ENCODE measurements around the gene ITK.
A peak's percentile ranks its signal among the peaks of the same experiment; 100 is the strongest.

The ITK gene

GRCh38 chr5:157248821-157249470 lies 68.3 kb downstream of the ITK start:
- DNase-seq: no peak

- peak in 1 of 2 experiments; percentile 57 for DNase-seq
Observed at GRCh38 chr5:157252711-157253465, 72.2 kb downstream of the ITK start.

DNA sequence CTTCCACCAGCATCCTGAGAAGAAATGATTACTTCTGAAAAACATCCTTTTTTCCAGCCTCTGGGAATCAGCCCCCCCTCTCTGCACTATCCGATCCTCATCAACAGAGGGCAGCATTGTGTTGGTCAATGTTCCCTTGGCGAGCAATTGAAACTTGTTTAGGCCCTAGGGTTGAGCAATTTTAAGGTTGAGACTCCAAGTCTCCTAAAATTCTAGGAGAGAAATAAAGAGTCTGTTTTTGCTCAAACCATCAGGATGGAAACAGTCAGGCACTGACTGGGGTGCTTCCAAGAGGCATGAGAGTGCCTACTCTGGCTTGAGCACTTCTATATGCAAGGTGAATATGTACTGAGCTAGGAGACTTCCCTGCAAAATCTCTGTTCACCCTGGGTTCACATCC lies 72.9 kb downstream of the ITK start:
- no peak for DNase-seq

DNA sequence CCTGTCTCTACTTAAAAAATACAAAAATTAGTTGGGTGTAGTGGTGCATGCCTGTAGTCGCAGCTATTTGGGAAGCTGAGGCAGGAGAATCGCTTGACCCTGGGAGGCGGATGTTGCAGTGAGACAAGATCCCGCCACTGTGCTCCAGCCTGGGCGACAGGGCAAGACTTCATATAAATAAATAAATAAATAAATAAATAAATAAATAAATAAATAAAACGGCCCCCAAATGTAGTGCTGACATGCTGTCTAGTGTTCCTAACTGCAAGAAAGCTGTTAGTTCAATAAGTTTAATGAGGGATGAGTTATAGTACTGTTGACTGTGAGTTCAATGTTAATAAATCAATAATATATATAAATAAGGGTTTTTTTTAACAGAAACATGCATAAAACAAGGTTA lies 77.8 kb downstream of the ITK start:
- DNase-seq: no peak

GRCh38 chr5:157259699-157260098 lies 79.1 kb downstream of the ITK start:
- no peak for DNase-seq

- DNase-seq: no peak
Observed at GRCh38 chr5:157263496-157264090, 83.0 kb downstream of the ITK start.

DNA sequence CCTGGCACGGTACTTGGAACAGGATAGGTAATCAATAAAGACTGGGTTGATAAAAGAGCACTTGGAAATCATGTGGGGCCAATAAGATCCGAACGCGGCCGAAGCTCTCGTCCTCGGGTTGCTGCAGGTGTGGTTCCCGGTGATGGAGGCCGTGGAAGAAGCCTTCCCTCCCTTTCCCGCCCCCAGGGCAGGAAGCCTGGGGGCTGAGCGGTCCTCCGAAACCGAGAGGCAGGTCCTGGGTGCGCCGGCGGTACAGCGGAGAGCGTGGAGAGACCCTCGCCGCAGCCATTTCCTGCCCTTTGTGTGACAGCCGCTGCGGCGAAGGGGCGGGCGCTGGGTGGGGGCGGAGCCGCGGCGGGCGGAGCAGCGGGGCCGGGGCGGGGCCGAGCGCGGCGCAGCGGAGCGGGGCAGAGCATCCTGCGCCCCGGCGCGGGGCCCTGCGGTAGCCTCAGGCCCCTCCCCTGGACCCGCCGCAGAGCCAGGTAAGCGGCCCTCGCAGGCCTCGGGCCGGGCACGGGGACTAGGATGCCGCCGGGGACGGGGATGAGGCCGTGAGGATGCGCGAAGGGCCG lies 85.2 kb downstream of the ITK start, which contains the start of gene CYFIP2:
Gene CYFIP2 (plus strand): TSS at position 410 of the 572 bp plus-strand sequence. CDS start 19,239 bp downstream, outside the sequence.
- DNase-seq: peak; percentile 77 to 83

DNA sequence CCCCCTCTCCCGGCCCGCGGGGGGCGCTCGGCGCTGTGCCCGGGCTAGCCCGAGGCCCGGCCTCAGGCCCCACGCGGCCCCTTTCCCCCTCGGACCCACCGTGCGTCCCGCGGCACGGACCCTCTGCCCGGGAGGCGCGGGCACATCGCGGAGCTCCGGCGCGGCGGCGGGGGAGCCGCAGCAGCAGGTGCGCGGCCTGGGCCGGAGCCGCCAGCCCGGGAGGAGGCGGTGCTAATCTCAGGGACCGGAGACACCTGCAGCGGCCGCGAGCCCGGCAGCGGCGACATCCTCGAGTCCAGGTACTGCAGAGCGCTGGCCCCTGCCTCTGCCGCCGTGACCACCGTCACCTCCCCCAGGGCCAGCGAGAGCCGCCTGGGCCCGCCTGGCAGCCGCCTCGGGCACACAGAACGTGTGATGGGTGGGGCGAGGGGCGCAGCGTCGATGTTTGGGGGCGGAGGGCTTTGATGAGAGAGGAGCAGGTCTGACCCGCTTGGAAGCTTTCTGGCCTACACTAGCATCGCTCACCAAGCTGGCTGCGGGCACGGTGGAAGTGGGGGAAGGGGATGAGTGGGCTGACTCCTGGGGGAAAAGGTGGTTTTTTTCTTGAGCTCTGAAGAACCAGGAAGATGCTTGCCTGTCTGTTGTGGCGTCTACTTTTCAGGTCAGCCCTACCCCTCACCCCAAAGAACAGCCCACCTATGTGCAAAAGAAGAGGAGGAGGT lies 85.8 kb downstream of the ITK start:
- DNase-seq: peak; percentile 52 to 56

DNA sequence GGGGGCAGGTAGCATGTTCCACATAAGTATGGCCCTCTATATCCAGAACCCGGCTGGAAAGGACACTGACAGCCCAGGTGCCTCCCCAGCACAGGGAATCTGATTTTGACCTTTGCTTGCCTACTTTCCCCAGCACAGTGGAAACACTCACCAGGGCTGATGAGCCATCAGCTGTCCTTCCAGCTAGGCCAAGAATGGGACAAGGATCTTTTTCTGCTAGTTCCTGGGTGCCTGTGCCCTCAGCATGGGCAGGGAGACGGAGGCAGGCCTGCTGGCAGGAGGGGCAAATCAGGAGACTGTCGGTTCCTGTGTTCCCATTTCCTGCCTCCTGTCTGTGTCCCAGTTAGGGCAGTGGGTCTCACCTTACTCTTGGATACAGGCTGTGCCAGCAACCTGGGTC lies 86.4 kb downstream of the ITK start:
- DNase-seq: no peak

DNA sequence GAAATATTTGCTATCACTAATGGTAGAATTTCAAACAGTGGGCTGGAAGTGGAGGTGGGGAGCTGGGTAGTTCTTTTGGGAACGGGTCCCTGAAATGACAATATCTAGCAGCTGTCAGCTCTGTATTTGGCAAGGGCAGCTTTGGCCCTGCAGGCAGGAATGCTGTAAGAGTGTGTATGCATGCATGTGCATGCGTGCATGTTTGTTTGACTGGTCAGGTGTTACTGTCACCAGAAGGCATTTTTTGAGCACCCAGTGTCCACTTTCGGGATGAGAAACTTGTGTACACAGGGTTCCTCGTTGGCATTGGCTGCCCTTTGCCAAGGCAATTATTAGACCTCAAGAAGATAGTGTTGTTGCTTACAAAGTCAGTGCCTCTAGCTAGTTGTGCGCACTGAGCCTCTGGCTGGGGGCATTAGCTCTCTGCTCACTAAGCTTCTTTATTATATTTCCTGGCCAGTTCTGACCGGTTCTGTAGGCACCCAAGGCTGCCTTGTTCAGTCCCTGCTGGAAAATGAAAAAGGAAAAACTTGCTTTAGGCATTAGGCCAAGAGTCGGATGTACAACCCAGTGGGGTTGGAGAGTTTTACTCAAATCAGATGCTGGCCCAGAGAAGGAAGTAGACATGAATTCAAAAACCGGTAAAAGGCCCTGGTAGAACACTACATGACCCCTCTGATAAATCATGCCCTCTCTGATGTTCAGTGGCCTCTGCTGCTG lies 87.3 kb downstream of the ITK start:
- DNase-seq: no peak

- DNase-seq: no peak
Observed at GRCh38 chr5:157269165-157269671, 88.6 kb downstream of the ITK start.

GRCh38 chr5:157269761-157270272 lies 89.2 kb downstream of the ITK start:
- DNase-seq: no peak

DNA sequence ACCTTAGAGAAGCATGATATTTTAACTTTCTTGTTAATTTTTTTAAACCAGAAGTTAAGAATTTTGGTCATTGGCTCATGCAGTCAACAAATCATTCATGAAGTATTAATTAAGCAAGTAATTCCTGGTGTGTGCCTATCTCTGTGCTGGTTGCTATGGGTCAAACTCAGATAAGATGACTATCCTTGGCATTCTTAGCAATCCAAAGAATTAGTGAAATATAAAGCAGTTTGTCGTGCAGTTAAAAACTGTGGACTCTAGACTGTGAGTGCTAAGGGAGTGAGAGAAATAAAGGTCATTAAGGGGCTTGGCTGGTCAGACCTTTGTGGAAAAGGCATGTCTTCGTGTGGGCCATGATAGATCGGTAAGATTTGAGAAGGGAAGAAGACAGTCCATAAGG lies 90.1 kb downstream of the ITK start:
- DNase-seq: no peak

- peak; percentile 62 to 79 for DNase-seq
Observed at GRCh38 chr5:157271740-157272271, 91.2 kb downstream of the ITK start.

GRCh38 chr5:157273131-157273556 lies 92.5 kb downstream of the ITK start:
- DNase-seq: no peak

DNA sequence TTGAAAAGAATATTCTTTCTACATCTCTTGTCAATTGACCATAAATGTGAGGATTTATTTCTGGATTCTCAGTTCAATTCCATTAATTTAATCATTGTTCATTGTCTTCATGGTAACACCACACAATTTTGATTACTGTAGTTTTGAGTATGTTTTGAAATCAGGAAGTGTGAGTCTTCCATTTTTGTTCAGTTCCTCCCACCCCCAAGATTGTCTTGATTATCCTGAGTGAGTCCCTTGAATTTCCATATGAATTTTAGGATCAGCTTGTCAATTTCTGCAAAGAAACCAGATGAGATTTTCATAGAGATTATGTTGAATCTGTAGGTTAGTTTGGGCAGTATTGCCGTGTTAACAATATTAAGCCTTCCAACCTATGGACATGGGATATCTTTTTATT lies 94.8 kb downstream of the ITK start:
- no peak for DNase-seq

DNA sequence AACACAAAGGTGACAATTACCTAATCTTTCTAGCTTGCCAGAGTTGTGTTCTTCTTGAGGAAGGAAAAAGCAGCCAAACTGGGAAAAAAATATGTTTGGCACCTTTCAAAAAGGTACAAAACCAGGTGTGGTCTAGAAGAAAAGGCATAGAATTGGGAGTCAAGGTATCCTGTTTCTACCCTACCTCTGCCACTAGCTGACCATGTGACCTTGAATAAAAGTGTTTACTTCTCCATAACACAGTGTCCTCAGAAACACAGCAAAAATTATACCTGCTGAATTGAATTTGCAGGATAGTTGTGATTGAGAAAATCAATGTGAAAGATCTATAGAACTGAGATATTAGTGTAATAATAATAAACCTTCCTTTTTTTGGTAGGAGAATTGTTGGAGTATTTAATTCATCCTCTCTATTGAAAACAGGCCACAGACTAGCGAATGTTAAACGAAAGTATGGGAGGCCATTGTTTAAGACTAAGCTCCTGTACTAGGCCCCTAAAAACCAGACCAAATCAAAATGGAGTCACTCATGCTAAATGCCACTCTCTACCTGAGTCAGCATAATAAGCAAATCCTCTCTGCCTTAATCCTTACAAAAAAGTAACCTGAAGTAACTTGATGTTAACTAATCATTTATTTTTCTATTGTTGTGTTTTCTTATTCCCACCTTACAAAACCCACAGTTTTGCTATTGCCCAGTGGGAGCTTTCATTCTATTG lies 97.8 kb downstream of the ITK start:
- DNase-seq: no peak

GRCh38 chr5:157279605-157280239 lies 99.1 kb downstream of the ITK start:
- DNase-seq: no peak

GRCh38 chr5:157280927-157281326 lies 100.3 kb downstream of the ITK start:
- DNase-seq: no peak

DNA sequence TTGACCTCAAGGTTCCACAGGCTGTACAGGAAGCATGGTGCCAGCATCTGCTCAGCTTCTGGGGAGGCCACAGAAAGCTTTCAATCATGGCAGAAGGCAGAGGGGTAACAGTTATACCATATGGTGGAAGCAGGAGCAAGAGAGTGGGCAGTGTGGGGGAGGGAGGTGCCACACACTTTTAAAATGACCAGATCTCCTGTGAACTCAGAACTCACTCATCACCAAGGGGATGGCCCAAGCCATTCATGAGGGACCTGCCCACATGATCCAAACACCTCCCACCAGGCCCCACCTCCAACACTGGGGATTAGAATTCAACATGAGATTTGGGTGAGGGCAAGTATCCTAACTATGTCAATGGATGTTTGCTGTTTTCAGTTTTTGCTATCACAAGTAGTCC lies 101.5 kb downstream of the ITK start:
- DNase-seq: no peak

All from stimulated activated CD4-positive, alpha-beta T cell treated with anti-CD3 and anti-CD28 coated beads, Interleukin-4, amount 100 ng/mL, for 4 hours (primary cell).